ENCODE measurements around the gene PPDPF. TPM values are rescaled to one million over a fixed set of nuclear protein-coding genes. Genes with fewer than 3 reads are reported as not detected.

Gene PPDPF
- total RNA-seq, 2 donors from 2014 or later = 66.4 to 96.9 TPM

DNA sequence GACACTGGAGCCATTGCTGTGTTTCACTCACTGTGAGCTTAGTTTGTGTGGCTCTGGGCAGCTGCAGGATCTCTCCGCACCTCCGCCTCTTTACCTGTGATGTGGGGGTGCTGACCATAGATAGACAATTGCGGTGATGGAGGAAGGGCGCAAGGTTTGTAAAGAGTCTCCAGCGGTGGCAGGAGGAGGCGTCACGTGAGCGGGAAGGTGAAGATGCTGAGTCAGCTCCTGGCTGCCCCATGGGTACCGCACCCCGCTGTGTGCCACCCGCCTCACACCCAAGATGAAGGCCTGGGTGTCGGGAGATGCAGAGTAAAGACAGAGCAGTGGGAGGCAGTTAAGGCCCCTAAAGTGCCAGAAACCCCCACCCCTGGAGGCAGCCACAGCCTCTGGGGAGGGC is 39.1 kb upstream of the PPDPF start:
- ATAC-seq (no peak), DNase-seq (ENCODE audit: low spot score) (no peak)
- Mint-ChIP-seq H3K36me3 (no peaks in the 10 kb centered on the region), H3K4me1 (ENCODE audit: low read depth in 2 of 2) (peaks cover 0 to 3% of the 10 kb centered on the region in 2 donors), H3K27ac (no peak overlapping the region), H3K27me3 (peaks cover 12 to 21% of the 10 kb centered on the region in 2 donors), H3K4me3 (no peak overlapping the region), H3K9me3 (no peaks in the 10 kb centered on the region)

DNA sequence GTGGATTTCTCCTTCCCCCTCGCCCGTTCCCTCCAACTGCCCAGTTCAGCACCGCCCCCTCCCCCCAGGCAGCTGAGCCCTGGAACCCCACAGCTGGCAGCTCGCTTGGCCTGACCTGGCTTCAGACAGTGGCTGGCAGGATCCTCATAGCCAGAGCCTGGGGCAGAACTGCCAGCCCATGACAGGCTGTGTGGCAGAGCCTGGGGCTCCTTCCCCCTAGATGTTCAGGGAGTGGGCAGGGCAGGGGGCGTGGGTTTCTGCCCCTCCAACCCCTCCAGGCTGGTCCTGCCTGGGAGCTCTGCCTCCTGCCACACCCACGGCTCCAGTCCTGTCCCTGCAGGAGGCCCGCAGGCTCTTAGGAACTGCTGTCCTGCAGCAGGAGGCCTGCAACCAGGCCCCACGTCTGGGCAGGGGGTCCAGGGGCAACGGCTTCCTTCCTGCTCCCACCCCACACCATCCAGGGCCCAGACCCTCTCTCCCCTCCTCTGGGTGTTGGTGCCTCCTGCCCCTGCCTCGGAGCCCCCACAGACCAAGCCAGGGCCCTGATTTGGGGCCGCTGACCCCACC is 38.5 kb upstream of the PPDPF start:
- Mint-ChIP-seq H3K9me3 (no peaks in the 10 kb centered on the region), H3K27me3 (peaks cover 12 to 18% of the 10 kb centered on the region in 2 donors), H3K4me1 (ENCODE audit: low read depth in 2 of 2) (peaks cover 0 to 3% of the 10 kb centered on the region in 2 donors), H3K4me3 (no peak overlapping the region), H3K27ac (no peak overlapping the region), H3K36me3 (no peaks in the 10 kb centered on the region)
- ATAC-seq (no peak), DNase-seq (ENCODE audit: low spot score) (no peak)

- Mint-ChIP-seq H3K27ac (no peak overlapping the region), H3K36me3 (no peaks in the 10 kb centered on the region)
These were observed 36.7 kb upstream of the PPDPF start for GRCh38 chr20:63483834-63484233.

DNA sequence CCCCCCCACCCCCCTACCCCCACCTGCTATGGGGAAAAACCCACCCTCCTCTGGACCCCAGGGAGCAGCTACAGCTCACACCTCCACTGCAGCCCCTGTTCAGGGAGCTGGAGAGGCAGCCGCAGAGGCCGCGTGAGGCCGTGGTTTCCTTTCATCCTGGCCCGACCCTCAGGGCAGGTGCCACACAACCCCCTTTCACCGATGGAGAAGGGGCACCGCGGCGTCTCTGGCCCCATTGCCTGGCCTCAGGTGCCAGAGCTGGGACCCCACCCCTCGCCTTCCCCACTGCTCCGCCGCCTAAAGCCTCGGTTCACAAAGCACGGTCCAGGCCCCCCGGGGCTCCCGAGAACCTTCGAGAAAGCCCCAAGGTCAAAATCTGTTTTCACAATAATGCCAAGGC is 36.3 kb upstream of the PPDPF start:
- Mint-ChIP-seq H3K27me3 (peaks cover 12 to 22% of the 10 kb centered on the region in 2 donors), H3K27ac (no peak overlapping the region), H3K4me3 (no peak overlapping the region), H3K36me3 (no peaks in the 10 kb centered on the region), H3K4me1 (ENCODE audit: low read depth in 2 of 2) (peaks cover 0 to 3% of the 10 kb centered on the region in 2 donors), H3K9me3 (no peaks in the 10 kb centered on the region)
- no peak for ATAC-seq
- DNase-seq (ENCODE audit: low spot score) = no peak

More at GRCh38 chr20:63483834-63484233, 36.7 kb upstream of the PPDPF start:
- peaks cover 0 to 3% of the 10 kb centered on the region in 2 donors for H3K4me1 Mint-ChIP-seq (ENCODE audit: low read depth in 2 of 2)
- DNase-seq (ENCODE audit: low spot score) (no peak), ATAC-seq (no peak)
- H3K27me3 Mint-ChIP-seq = peaks cover 12 to 22% of the 10 kb centered on the region in 2 donors
- H3K4me3 Mint-ChIP-seq = no peak overlapping the region
- H3K9me3 Mint-ChIP-seq = no peaks in the 10 kb centered on the region

DNA sequence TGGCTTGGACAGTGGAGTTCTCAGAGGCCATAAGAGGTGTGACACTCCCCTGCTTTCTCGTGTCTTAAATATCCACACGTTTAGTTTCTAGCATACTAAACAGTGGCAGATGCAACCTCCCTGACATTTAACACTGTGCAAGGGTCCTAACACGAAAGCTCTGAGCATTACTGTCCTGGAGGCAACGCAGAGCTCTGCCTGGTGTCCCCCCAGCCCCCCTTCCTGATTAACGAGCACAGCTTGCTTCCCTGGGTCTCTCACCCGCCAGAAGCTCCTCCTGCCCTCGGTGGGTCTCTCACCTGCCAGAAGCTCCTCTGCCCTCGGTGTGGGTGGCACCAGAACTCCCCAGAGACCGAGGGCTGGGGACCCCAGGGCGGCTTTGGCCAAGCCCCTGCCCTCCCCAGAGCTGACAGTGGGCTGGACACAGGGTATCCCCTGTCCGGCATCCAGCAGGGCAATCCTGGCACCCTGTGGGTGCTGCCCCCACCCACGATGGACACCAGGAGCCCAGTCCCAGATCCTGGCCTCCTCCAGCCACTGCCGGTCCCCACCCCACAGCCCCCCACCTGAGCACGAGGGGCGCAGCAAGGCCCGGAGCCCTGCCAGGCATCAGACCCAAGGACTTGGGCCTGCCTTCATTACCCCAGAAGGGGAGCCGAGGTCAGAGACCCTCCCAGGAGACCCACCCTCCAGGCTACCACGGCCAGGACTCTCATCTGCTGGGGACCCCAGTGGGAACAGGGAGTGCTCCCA is 35.7 kb upstream of the PPDPF start:
- Mint-ChIP-seq H3K4me1 (ENCODE audit: low read depth in 2 of 2) (peaks cover 0 to 3% of the 10 kb centered on the region in 2 donors), H3K27ac (no peak overlapping the region), H3K4me3 (no peak overlapping the region), H3K9me3 (no peaks in the 10 kb centered on the region), H3K27me3 (peaks cover 12 to 22% of the 10 kb centered on the region in 2 donors), H3K36me3 (no peaks in the 10 kb centered on the region)
- no peak for ATAC-seq
- DNase-seq (ENCODE audit: low spot score) = no peak

DNA sequence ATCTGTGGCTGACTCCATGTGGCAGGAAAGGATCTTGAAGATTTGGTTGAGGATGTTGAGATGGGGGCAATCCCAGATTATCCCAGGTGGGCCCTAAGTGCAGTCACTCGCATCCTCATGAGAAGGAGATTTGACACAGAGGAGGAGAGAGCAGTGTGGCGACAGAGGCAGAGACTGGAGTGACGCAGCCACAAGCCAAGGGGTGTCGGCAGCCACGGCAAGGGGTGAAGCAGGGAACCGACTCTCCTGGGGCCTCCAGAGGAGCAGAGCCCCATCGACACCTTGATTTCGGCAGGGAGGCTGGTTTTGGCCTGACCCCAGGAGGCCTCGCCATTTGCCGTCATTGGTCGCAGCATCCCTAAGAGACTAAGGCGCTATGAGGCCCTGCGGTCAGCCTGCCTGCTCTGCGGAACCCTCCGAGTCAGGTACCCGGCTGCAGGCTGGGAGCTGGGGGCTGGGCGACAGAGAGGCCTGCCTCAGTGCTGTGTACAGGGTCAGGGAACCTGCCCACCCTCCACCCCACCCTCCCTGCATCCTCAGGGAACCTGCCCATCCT is 34.2 kb upstream of the PPDPF start:
- no peak overlapping the region for H3K4me3 Mint-ChIP-seq
- H3K27me3 Mint-ChIP-seq = peaks cover 9 to 18% of the 10 kb centered on the region in 2 donors
- H3K36me3 Mint-ChIP-seq = no peaks in the 10 kb centered on the region
- no peak for ATAC-seq
- no peak for DNase-seq (ENCODE audit: low spot score)
- peaks cover 0 to 3% of the 10 kb centered on the region in 2 donors for H3K4me1 Mint-ChIP-seq (ENCODE audit: low read depth in 2 of 2)
- H3K27ac Mint-ChIP-seq = no peak overlapping the region
- no peaks in the 10 kb centered on the region for H3K9me3 Mint-ChIP-seq

DNA sequence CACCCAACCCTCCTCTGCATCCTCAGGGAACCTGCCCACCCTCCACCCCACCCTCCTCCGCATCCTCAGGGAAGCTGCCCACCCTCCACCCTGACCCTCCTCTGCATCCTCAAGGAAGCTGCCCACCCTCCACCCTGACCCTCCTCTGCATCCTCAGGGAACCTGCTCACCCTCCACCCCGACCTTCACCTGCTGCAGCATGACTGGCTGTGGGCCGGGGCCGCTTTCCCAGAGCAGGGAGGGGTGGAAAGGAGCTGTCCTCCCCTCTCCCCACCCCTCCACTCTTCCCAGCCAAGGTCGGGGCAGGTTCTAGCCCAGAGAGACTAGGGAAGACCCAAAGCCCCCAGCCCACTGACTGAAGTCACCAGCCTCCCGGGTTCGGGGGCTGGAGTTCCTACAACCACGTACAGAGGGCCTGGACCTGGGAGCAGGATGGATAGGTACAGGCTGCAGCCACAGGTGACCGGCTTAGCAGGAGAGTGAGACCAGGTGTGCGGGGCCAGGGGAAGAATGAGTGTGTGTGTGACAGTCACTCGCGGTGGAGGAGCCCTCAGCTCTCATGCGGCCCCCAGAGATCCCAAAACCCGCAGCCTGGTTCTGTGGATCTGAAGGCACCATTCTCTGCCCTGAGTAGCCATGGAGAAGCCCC is 33.3 kb upstream of the PPDPF start:
- H3K27me3 Mint-ChIP-seq = peaks cover 15 to 16% of the 10 kb centered on the region in 2 donors
- no peak overlapping the region for H3K27ac Mint-ChIP-seq
- H3K4me3 Mint-ChIP-seq = no peak overlapping the region
- ATAC-seq (no peak), DNase-seq (ENCODE audit: low spot score) (no peak)
- no peaks in the 10 kb centered on the region for H3K36me3 Mint-ChIP-seq
- H3K9me3 Mint-ChIP-seq = peaks cover 2% of the 10 kb centered on the region
- H3K4me1 Mint-ChIP-seq (ENCODE audit: low read depth in 2 of 2) = peaks cover 0 to 3% of the 10 kb centered on the region in 2 donors

GRCh38 chr20:63487781-63488241 is 32.8 kb upstream of the PPDPF start:
- no peak overlapping the region for H3K4me3 Mint-ChIP-seq
- H3K9me3 Mint-ChIP-seq = peaks cover 4% of the 10 kb centered on the region
- ATAC-seq (no peak), DNase-seq (ENCODE audit: low spot score) (no peak)
- no peak overlapping the region for H3K27ac Mint-ChIP-seq
- H3K4me1 Mint-ChIP-seq (ENCODE audit: low read depth in 2 of 2) = peaks cover 0 to 2% of the 10 kb centered on the region in 2 donors
- no peaks in the 10 kb centered on the region for H3K36me3 Mint-ChIP-seq
- peaks cover 12 to 20% of the 10 kb centered on the region in 2 donors for H3K27me3 Mint-ChIP-seq

GRCh38 chr20:63488315-63489251 is 32.0 kb upstream of the PPDPF start:
- Mint-ChIP-seq H3K9me3 (peaks cover 4% of the 10 kb centered on the region), H3K27me3 (peaks cover 10 to 20% of the 10 kb centered on the region in 2 donors), H3K4me3 (no peak overlapping the region), H3K36me3 (no peaks in the 10 kb centered on the region), H3K4me1 (ENCODE audit: low read depth in 2 of 2) (no peaks in the 10 kb centered on the region), H3K27ac (no peak overlapping the region)
- ATAC-seq (no peak), DNase-seq (ENCODE audit: low spot score) (no peak)

DNA sequence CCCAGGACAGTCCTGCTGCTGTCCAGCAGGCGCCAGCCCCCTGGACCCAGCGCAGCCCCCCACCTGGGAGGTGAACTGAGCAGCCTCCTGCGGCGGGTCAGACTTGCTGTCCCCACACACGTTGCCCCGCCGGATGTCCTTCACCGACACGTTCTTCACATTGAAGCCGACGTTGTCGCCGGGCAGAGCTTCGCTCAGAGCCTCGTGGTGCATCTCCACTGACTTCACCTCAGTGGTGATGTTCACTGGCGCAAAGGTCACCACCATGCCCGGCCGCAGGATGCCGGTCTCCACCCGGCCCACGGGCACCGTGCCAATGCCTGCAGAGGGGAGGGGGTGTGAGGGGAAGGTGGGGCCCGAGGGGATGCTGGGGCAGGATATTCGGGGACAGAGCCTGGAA is 30.1 kb upstream of the PPDPF start:
- no peak overlapping the region for H3K4me3 Mint-ChIP-seq
- H3K36me3 Mint-ChIP-seq = no peaks in the 10 kb centered on the region
- ATAC-seq (no peak), DNase-seq (ENCODE audit: low spot score) (no peak)
- H3K4me1 Mint-ChIP-seq (ENCODE audit: low read depth in 2 of 2) = no peaks in the 10 kb centered on the region
- no peak overlapping the region for H3K27ac Mint-ChIP-seq
- H3K27me3 Mint-ChIP-seq = peaks cover 7 to 20% of the 10 kb centered on the region in 2 donors
- peaks cover 4% of the 10 kb centered on the region for H3K9me3 Mint-ChIP-seq

DNA sequence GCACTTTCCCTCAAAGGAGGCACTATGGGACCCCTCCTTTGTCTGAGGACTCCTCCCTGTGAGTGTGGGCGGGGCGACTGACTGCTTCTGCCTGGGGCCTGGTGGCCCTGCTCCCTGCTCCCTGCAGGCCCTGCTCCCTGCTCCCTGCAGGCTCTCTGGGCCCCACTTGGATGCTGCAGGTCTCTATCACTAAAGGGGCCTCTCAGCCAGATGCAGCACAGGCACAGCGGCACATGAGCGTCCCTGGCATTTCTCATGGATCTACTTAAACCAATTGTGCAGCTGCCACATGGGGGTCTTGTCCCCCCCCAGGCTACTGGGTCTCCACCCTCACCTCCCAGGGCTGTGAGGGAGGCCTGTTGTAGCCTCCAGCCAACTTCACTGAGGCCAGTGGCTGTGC is 29.5 kb upstream of the PPDPF start:
- H3K9me3 Mint-ChIP-seq = peaks cover 4% of the 10 kb centered on the region
- H3K36me3 Mint-ChIP-seq = no peaks in the 10 kb centered on the region
- H3K27me3 Mint-ChIP-seq = peaks cover 5 to 18% of the 10 kb centered on the region in 2 donors
- no peak overlapping the region for H3K27ac Mint-ChIP-seq
- no peak for ATAC-seq
- no peaks in the 10 kb centered on the region for H3K4me1 Mint-ChIP-seq (ENCODE audit: low read depth in 2 of 2)
- DNase-seq (ENCODE audit: low spot score) = no peak
- no peak overlapping the region for H3K4me3 Mint-ChIP-seq

DNA sequence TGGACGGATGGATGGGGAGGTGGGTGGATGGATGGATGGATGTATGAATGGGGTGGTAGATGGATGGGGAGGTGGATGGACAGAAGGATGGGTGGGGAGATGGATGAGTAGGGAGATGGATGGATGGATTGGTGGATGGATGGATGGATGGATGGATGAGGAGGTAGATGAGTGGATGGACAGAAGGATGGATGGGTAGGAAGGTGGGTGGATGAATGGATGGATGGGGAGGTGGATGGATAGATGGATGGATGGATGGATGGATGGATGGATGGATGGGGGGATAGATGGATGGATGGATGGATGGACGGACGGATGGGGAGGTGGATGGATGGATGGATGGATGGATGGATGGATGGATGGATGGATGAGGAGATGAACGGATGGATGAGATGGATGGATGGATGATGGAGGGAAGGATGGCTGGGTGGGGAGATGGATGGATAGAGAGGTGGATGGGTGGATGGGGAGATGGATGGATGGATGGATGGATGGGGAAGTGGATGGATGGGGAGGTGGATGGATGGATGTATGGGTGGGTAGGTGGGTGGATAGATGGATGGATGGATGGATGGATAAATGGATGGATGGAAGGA is 28.8 kb upstream of the PPDPF start:
- Mint-ChIP-seq H3K4me3 (no peak overlapping the region), H3K27ac (no peak overlapping the region), H3K36me3 (no peaks in the 10 kb centered on the region), H3K4me1 (ENCODE audit: low read depth in 2 of 2) (no peaks in the 10 kb centered on the region), H3K9me3 (peaks cover 4% of the 10 kb centered on the region), H3K27me3 (peaks cover 4 to 14% of the 10 kb centered on the region in 2 donors)
- DNase-seq (ENCODE audit: low spot score) (no peak), ATAC-seq (no peak)

GRCh38 chr20:63492518-63492917 is 28.0 kb upstream of the PPDPF start:
- H3K36me3 Mint-ChIP-seq = no peaks in the 10 kb centered on the region
- no peaks in the 10 kb centered on the region for H3K4me1 Mint-ChIP-seq (ENCODE audit: low read depth in 2 of 2)
- H3K27ac Mint-ChIP-seq = no peak overlapping the region
- peaks cover 4% of the 10 kb centered on the region for H3K9me3 Mint-ChIP-seq
- DNase-seq (ENCODE audit: low spot score) = no peak
- peaks cover 4 to 14% of the 10 kb centered on the region in 2 donors for H3K27me3 Mint-ChIP-seq
- ATAC-seq = no peak
- H3K4me3 Mint-ChIP-seq = no peak overlapping the region

All from natural killer cell treated with Interleukin-12 subunit alpha and Interleukin-12 subunit beta and Interleukin-15 and Interleukin-18, amount 100 ng/mL, for 72 hours (primary cell).